NCI-H345 (cell line): Measurements from ENCODE around the gene PREB.
"Not testable (repeated sequence)": the region's sequence is repeated elsewhere in the genome, so short reads cannot be mapped to it uniquely, and the experiment has no call there.

ENCODE experiments used
- DNase-seq: peaks from one replicate; lab custom pipeline; 2025; lab: John Stamatoyannopoulos, UW

PREB gene

GRCh38 chr2:27133905-27134780, at the start of gene PREB:
Gene PREB (minus strand): TSS chr2:27134636. CDS start chr2:27134421, 215 bp downstream.
- DNase-seq = peak; percentile 99

- no peak for DNase-seq
Measured at GRCh38 chr2:27184115-27184514, 49.7 kb upstream of the PREB start.

GRCh38 chr2:27182346-27182745, 47.9 kb upstream of the PREB start:
- DNase-seq = no peak

- DNase-seq = no peak
Measured at GRCh38 chr2:27179344-27180000, 45.0 kb upstream of the PREB start.

GRCh38 chr2:27178469-27178868, 44.0 kb upstream of the PREB start:
- DNase-seq = no peak

GRCh38 chr2:27177441-27178351, 43.3 kb upstream of the PREB start:
- DNase-seq = no peak

GRCh38 chr2:27175781-27176180, 41.3 kb upstream of the PREB start:
- DNase-seq = not testable (repeated sequence)

- DNase-seq = no peak
Measured at GRCh38 chr2:27175330-27175729, 40.9 kb upstream of the PREB start.

- DNase-seq = no peak
Measured at GRCh38 chr2:27174638-27175037, 40.2 kb upstream of the PREB start.

- DNase-seq = peak; percentile 4
Measured at GRCh38 chr2:27171351-27171848, 37.0 kb upstream of the PREB start.

GRCh38 chr2:27170581-27171337, 36.3 kb upstream of the PREB start:
- no peak for DNase-seq

GRCh38 chr2:27164960-27165763, 30.7 kb upstream of the PREB start:
- no peak for DNase-seq

- no peak for DNase-seq
Measured at GRCh38 chr2:27162151-27163121, 28.0 kb upstream of the PREB start.

GRCh38 chr2:27160191-27160590, 25.8 kb upstream of the PREB start:
- DNase-seq = no peak

- DNase-seq = no peak
Measured at GRCh38 chr2:27159271-27159670, 24.8 kb upstream of the PREB start.

GRCh38 chr2:27158468-27158867, 24.0 kb upstream of the PREB start:
- no peak for DNase-seq

- DNase-seq = no peak
Measured at GRCh38 chr2:27155069-27155520, 20.7 kb upstream of the PREB start.

- no peak for DNase-seq
Measured at GRCh38 chr2:27154488-27154887, 20.1 kb upstream of the PREB start.

- DNase-seq = peak; percentile 55
Measured at GRCh38 chr2:27152796-27153464, 18.5 kb upstream of the PREB start.
